ENCODE measurements around the gene HTD2.

GRCh38 chr3:58329150-58329921 is 23.0 kb downstream of the HTD2 start:
- no peak for TF ChIP-seq CTCF (IDR thresholded peaks at IDR 0.05; ENCODE audit: low read length)
- TF ChIP-seq EZH2 (optimal IDR thresholded peaks at IDR 0.05; ENCODE audit: low read depth, low read length) = no peak
- no peak for TF ChIP-seq EZH2phosphoT487 (IDR thresholded peaks at IDR 0.05; ENCODE audit: low read length)
